H9 (cell line): ENCODE measurements around the gene JAGN1. TPM values are rescaled to one million over a fixed set of nuclear protein-coding genes. Genes with fewer than 3 reads are reported as not detected.

ENCODE experiments used
- DNase-seq: peaks from one replicate; pipeline ENCODE4 v3.0.0-alpha.2; 2017
- H2AFZ ChIP-seq: one replicate; pipeline ENCODE4 v1.6.1; 2013; ENCODE audit warnings: mild to moderate bottlenecking, low read length, control low read depth, moderate library complexity
- H2AK5ac ChIP-seq: 2 replicates; pipeline ENCODE4 v1.6.1; 2013; ENCODE audit warnings: low read length, control low read depth, mixed read lengths; ENCODE audit not compliant: insufficient read length
- H2BK120ac ChIP-seq: one replicate; pipeline ENCODE4 v1.6.1; 2013; ENCODE audit warnings: low read depth, mild to moderate bottlenecking, low read length, control low read depth, inconsistent platforms; ENCODE audit not compliant: poor library complexity, severe bottlenecking
- H2BK12ac ChIP-seq: 2 replicates; pipeline ENCODE4 v1.6.1; 2013; ENCODE audit warnings: low read length, control low read depth, mixed read lengths, low read depth; ENCODE audit not compliant: insufficient read length
- H2BK15ac ChIP-seq: 2 replicates; pipeline ENCODE4 v1.6.1; 2013; ENCODE audit warnings: low read depth, low read length, control low read depth
- H2BK20ac ChIP-seq: one replicate; pipeline ENCODE4 v1.6.1; 2013; ENCODE audit warnings: low read depth, mild to moderate bottlenecking, low read length, control low read depth, inconsistent platforms; ENCODE audit not compliant: poor library complexity, severe bottlenecking
- H2BK5ac ChIP-seq: 2 replicates; pipeline ENCODE4 v1.6.1; 2013; ENCODE audit warnings: low read length, control low read depth, mixed read lengths; ENCODE audit not compliant: insufficient read length
- H3K14ac ChIP-seq: 2 replicates; pipeline ENCODE4 v1.6.1; 2013; ENCODE audit warnings: low read length, control low read depth; ENCODE audit not compliant: insufficient read depth
- H3K18ac ChIP-seq: 2 replicates; pipeline ENCODE4 v1.6.1; 2013; ENCODE audit warnings: low read depth, mild to moderate bottlenecking, mixed read lengths, low read length, control low read depth; ENCODE audit not compliant: insufficient read length
- H3K23ac ChIP-seq: 2 replicates; pipeline ENCODE4 v1.6.1; 2013; ENCODE audit warnings: low read length, control low read depth, mixed read lengths, low read depth; ENCODE audit not compliant: insufficient read length
- H3K23me2 ChIP-seq: 2 replicates; pipeline ENCODE4 v1.6.1; 2013; ENCODE audit warnings: low read depth, mild to moderate bottlenecking, mixed read lengths, low read length, control low read depth; ENCODE audit not compliant: insufficient read length, poor library complexity, severe bottlenecking
- H3K27ac ChIP-seq: 2 replicates; pipeline ENCODE4 v1.5.1; 2013; ENCODE audit warnings: low read length, control low read depth, mixed read lengths, low read depth; ENCODE audit not compliant: insufficient read length
- H3K27me3 ChIP-seq: 2 replicates; pipeline ENCODE4 v1.6.1; 2013; ENCODE audit warnings: low read length, control low read depth, inconsistent platforms; ENCODE audit not compliant: insufficient read depth
- H3K4ac ChIP-seq: 2 replicates; pipeline ENCODE4 v1.6.1; 2013; ENCODE audit warnings: low read depth, mild to moderate bottlenecking, control low read depth, inconsistent platforms, low read length, moderate library complexity
- H3K4me1 ChIP-seq: 2 replicates; pipeline ENCODE4 v1.6.1; 2013; ENCODE audit warnings: low read length, control low read depth, inconsistent platforms; ENCODE audit not compliant: insufficient read depth
- H3K4me2 ChIP-seq: 2 replicates; pipeline ENCODE4 v1.6.1; 2013; ENCODE audit warnings: low read length, control low read depth, mixed read lengths; ENCODE audit not compliant: insufficient read length, insufficient read depth
- H3K56ac ChIP-seq: 2 replicates; pipeline ENCODE4 v1.6.1; 2013; ENCODE audit warnings: low read depth, mild to moderate bottlenecking, mixed read lengths, low read length, control low read depth; ENCODE audit not compliant: insufficient read length
- H3K79me1 ChIP-seq: 2 replicates; pipeline ENCODE4 v1.6.1; 2013; ENCODE audit warnings: low read depth, mild to moderate bottlenecking, moderate library complexity, low read length, control low read depth, inconsistent platforms; ENCODE audit not compliant: insufficient read depth, poor library complexity, severe bottlenecking
- H3K79me2 ChIP-seq: 2 replicates; pipeline ENCODE4 v1.6.1; 2013; ENCODE audit warnings: low read length, control low read depth, inconsistent platforms; ENCODE audit not compliant: insufficient read depth
- H3K9ac ChIP-seq: 2 replicates; pipeline ENCODE4 v1.6.1; 2013; ENCODE audit warnings: low read length, control low read depth, mixed read lengths; ENCODE audit not compliant: insufficient read length; ENCODE audit errors: extremely low read depth
- H3K9me3 ChIP-seq: one replicate; pipeline ENCODE4 v1.6.1; 2013; ENCODE audit warnings: low read depth, low read length, inconsistent platforms; ENCODE audit not compliant: control insufficient read depth
- H3T11ph ChIP-seq: one replicate; pipeline ENCODE4 v1.6.1; 2013; ENCODE audit warnings: mild to moderate bottlenecking, low read length, control low read depth, inconsistent platforms
- H4K20me1 ChIP-seq: one replicate; pipeline ENCODE4 v1.6.1; 2013; ENCODE audit not compliant: control insufficient read depth, insufficient read length, insufficient read depth
- H4K5ac ChIP-seq: 2 replicates; pipeline ENCODE4 v1.6.1; 2013; ENCODE audit warnings: low read depth, mild to moderate bottlenecking, mixed read lengths, low read length, control low read depth; ENCODE audit not compliant: insufficient read length
- H4K8ac ChIP-seq: replicated peaks from 2 replicates; pipeline ENCODE4 v1.6.1; 2013; ENCODE audit warnings: low read length, control low read depth, mixed read lengths, low read depth; ENCODE audit not compliant: insufficient read length
- H4K91ac ChIP-seq: 2 replicates; pipeline ENCODE4 v1.6.1; 2013; ENCODE audit warnings: low read depth, mild to moderate bottlenecking, moderate library complexity, mixed read lengths, low read length, control low read depth; ENCODE audit not compliant: insufficient read length
- H3K27ac Mint-ChIP-seq, 3 experiments: 2 replicates in 2 of 3; 3 replicates in 1 of 3; pipeline ENCODE4 v1.8.0; 2020 to 2021; ENCODE audit warnings: mixed read lengths in 3 of 3, mild to moderate bottlenecking in 1 of 3, moderate library complexity in 1 of 3
- H3K27me3 Mint-ChIP-seq: 2 replicates; pipeline ENCODE4 v1.8.0; 2021; ENCODE audit warnings: low read depth, mild to moderate bottlenecking, moderate library complexity, mixed read lengths
- H3K36me3 Mint-ChIP-seq, 3 experiments: 2 replicates in 2 of 3; 3 replicates in 1 of 3; pipeline ENCODE4 v1.8.0; 2020 to 2021; ENCODE audit warnings: low read depth in 3 of 3, mixed read lengths in 3 of 3; ENCODE audit not compliant: insufficient read depth in 1 of 3
- H3K4me1 Mint-ChIP-seq, 2 experiments: 2 replicates each; pipeline ENCODE4 v1.8.0; 2020; ENCODE audit warnings: mixed read lengths in 2 of 2
- H3K4me3 Mint-ChIP-seq, 2 experiments: 2 replicates in 1 of 2; 3 replicates in 1 of 2; pipeline ENCODE4 v1.8.0; 2020 to 2021; ENCODE audit warnings: mild to moderate bottlenecking in 2 of 2, mixed read lengths in 2 of 2, moderate library complexity in 1 of 2
- H3K9me3 Mint-ChIP-seq, 2 experiments: 2 replicates in 1 of 2; 3 replicates in 1 of 2; pipeline ENCODE4 v1.8.0; 2020; ENCODE audit warnings: mild to moderate bottlenecking in 2 of 2, mixed read lengths in 2 of 2, moderate library complexity in 1 of 2
- WGBS: extraction: QIAGEN DNeasy Blood & Tissue Kit; methylation state at CpG from one replicate; pipeline ENCODE4 v1.1.7; 2013; ENCODE audit warnings: missing lambda C conversion rate, low lambda C conversion rate, mixed read lengths; ENCODE audit not compliant: insufficient read length; ENCODE audit errors: extremely low coverage; 5-methylcytosine and 5-hydroxymethylcytosine counted together
- total RNA-seq: library from RNA; stranded (reverse); gene quantifications from 2 replicates; pipeline ENCODE4 v1.2.1, GENCODE V29; 2021
- TF ChIP-seq, protein P1 (sequence below): fragments of 200-600 bp; sonication (generic); conservative IDR thresholded peaks from 3 replicates; pipeline ENCODE4 v1.8.0; 2021; ENCODE audit warnings: antibody characterized with exemption, mild to moderate bottlenecking

The JAGN1 gene
- total RNA-seq, 1 experiment from 2014 or later, result 33.5 TPM

GRCh38 chr3:9906480-9906879 lies 16.1 kb downstream of the JAGN1 start:
- no peak for DNase-seq
- no peak overlapping the region for H4K5ac ChIP-seq
- no peak overlapping the region for H2BK120ac ChIP-seq
- no peak overlapping the region for H3K23ac ChIP-seq
- H2BK5ac ChIP-seq, result no peak overlapping the region
- H3T11ph ChIP-seq, result no peak overlapping the region
- no peak overlapping the region for H3K18ac ChIP-seq
- no peaks in the 10 kb centered on the region for H3K9me3 ChIP-seq
- H3K4ac ChIP-seq, result no peak overlapping the region
- H3K9ac ChIP-seq, result no peak overlapping the region
- H3K4me1 ChIP-seq, result no peaks in the 10 kb centered on the region; the same call in 1 of the 2 replicates
- peak overlapping the region in 1 of 3 experiments; percentile 30; a peak in 1 of 7 replicates for H3K27ac Mint-ChIP-seq
- H3K9me3 Mint-ChIP-seq, result no peaks in the 10 kb centered on the region; a peak in 1 of 5 replicates
- no peaks in the 10 kb centered on the region; the same call in 1 of the 2 replicates for H3K27me3 Mint-ChIP-seq
- no peak overlapping the region for H2BK12ac ChIP-seq
- no peak overlapping the region for H3K14ac ChIP-seq
- H3K56ac ChIP-seq, result no peak overlapping the region
- no peaks in the 10 kb centered on the region for H3K23me2 ChIP-seq
- H3K4me3 Mint-ChIP-seq, result no peak overlapping the region
- H3K79me1 ChIP-seq, result no peaks in the 10 kb centered on the region
- TF ChIP-seq, protein P1, sequence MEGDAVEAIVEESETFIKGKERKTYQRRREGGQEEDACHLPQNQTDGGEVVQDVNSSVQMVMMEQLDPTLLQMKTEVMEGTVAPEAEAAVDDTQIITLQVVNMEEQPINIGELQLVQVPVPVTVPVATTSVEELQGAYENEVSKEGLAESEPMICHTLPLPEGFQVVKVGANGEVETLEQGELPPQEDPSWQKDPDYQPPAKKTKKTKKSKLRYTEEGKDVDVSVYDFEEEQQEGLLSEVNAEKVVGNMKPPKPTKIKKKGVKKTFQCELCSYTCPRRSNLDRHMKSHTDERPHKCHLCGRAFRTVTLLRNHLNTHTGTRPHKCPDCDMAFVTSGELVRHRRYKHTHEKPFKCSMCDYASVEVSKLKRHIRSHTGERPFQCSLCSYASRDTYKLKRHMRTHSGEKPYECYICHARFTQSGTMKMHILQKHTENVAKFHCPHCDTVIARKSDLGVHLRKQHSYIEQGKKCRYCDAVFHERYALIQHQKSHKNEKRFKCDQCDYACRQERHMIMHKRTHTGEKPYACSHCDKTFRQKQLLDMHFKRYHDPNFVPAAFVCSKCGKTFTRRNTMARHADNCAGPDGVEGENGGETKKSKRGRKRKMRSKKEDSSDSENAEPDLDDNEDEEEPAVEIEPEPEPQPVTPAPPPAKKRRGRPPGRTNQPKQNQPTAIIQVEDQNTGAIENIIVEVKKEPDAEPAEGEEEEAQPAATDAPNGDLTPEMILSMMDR, result no peak
- H3K4me2 ChIP-seq, result no peak overlapping the region
- H4K8ac ChIP-seq, result no peak overlapping the region
- no peaks in the 10 kb centered on the region for H3K27me3 ChIP-seq
- no peak overlapping the region for H2BK15ac ChIP-seq
- H4K20me1 ChIP-seq, result no peaks in the 10 kb centered on the region
- H3K36me3 Mint-ChIP-seq, result no peaks in the 10 kb centered on the region
- H2AK5ac ChIP-seq, result no peak overlapping the region
- no peak overlapping the region for H2AFZ ChIP-seq
- no peak overlapping the region for H3K27ac ChIP-seq
- no peak overlapping the region for H2BK20ac ChIP-seq
- no CpG with 5 or more reads among the region's 5 CpGs for WGBS
- no peaks in the 10 kb centered on the region for H3K79me2 ChIP-seq
- no peak overlapping the region for H4K91ac ChIP-seq
- H3K4me1 Mint-ChIP-seq, result peaks cover 15 to 17% of the 10 kb centered on the region in 2 experiments
